Fibroblast of upper back skin (primary cell): Measurements from ENCODE around the gene IVD.
"Not testable (repeated sequence)": the region's sequence is repeated elsewhere in the genome, so short reads cannot be mapped to it uniquely, and the experiment has no call there.

Source experiments
- DNase-seq: peaks from one replicate; pipeline ENCODE4 v3.0.0-alpha.2; 2013

IVD gene

DNA sequence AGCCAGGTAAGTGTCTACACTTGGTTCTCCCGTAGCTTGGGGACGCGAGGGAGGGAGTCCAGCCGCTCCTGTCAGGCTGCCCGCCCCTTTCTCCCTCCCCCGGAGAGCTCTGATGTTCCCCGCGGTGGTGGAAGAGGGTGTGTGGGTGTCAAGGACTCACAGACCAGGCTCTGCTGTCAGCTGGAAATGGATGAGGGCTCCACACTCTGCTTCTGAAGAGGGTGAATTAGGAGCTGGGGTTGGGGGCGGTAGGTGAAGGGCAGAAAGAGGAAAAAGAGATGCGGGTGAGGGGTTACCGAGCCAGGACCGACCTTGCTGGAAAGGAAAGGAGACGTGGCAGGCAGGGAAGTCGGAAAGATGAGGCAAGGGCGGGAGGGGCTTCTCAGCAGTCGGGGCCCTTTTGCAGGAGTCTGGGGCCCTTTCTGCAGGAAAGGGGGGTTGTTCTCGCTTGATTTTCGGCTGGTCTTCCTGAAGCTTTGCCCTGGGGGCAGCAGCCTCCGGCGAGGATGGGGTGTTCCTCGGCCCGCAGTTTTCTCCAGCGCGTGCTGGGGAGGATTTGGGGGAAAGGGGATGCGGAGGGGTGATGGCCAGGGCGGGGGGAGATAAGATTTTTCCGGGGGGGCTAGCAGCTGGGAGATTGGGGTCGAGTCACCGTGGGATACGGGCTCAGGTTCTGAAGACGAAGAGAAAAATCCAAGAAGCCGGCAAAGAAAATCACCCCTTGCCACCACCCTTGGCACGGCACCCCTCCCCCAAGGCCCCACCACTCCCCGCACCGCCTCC, 34.6 kb downstream of the IVD start:
- peak; percentile 24 for DNase-seq

DNA sequence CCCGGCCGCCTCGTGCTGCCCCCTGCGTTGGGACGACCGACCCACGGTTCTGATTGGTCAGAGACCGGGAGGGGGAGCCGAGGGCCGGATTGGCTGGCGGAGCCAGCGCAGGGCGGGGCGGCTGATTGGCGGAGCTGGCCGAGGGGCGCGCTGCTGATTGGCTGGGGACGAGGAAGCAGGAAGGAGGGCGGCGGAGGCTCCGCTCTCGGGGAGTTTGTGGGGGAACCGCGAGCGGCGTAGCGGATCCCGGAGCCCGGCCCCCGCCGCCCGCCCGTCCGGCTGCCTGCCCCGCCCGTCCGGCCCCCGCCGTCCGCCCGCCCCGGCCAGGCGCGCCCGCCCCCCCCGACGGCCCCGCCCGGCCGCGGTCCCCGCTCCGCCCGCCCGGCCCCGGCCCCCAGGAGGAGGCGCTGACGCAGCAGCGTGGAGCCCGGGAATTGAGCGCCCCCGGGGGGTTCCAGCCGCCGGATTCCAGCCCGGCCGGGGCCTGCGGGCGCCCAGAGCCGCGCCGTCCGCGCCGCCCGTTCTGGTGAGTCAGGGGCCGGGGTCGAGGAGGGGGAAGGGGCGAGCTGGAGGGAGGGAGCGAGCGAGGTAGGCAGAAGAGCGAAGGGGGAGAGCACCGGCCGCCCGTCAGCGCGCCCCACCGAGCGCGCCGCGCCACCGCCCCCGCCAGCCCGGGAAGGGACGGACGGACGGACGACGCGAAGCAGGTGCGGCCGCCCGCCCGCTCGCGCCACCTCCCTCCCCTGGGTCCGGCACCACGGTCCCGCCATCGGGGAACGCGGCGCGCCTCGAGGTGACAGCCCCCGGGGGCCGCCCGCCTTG, 35.4 kb downstream of the IVD start, which contains the start of gene BAHD1:
Gene BAHD1, plus strand, starts transcription at position 211 of the 822 bp plus-strand sequence. CDS start 17,512 bp downstream, outside the sequence.
- DNase-seq: peak; percentile 95

DNA sequence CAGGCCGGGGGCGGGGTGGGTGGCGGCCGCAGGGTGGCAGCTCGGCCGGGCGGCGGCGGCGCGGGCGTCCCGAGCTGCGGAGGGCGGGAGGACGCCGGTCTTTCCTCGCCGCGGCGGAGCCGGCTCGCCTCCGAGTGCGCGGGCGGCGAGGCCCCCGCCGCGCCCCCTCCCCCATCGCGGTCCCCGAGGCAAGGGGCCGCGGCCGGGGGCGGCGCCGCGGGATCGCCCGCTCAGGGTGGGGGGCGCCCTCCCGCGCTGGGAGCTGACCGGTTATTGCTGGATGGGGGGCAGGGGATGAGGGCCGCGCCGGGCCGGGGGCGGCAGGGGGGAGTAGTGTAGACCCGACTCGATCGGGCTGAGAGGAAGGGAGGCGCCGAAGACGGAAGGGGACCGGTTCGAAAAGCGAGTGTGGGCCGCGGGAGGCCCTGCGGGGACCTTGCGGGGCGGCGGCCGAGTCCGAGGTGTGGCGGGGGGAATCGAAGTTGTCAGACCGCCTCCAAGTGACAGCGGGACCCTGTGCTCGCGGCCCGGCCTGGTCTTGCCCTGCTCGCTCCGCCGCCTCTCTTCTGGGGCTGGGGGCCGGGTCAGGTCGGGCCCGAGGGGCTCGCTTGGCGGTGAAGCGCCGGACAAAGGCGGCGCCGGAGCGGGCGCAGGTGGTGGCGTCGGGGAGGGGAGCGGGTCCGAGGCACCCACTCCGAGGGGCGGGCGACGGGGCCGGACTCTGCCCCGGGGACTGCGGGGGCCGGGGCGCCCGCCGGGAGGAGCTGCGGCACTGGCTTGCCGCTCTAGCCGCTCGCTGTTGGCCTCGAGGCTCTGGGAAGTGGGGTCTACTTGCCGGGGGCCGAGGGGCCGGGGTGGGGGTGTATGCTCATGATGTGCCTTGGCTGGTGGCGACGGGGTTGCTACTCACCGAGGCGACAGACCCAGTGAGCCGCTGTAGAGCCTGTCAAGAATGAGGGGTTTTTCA, 36.3 kb downstream of the IVD start:
- DNase-seq: no peak

DNA sequence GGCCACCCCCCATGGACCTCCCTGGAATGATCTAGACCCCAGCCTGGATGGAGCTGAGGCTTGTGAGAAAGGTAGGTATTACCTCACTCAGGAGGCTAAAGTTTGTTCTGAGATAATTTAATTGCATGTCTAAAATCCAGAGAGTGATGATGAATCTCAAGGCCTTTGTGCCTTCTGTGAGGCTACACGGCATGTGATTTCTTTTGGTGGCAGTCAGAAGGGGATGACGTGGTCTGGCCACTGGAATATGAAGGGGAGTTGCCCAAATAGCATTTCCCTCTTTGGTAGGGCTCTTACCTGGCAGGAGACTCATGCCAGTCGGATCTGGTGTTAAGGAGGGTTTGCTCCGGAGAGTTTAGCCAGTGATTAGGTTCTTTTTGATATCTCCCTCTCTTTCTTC, 37.7 kb downstream of the IVD start:
- no peak for DNase-seq

DNA sequence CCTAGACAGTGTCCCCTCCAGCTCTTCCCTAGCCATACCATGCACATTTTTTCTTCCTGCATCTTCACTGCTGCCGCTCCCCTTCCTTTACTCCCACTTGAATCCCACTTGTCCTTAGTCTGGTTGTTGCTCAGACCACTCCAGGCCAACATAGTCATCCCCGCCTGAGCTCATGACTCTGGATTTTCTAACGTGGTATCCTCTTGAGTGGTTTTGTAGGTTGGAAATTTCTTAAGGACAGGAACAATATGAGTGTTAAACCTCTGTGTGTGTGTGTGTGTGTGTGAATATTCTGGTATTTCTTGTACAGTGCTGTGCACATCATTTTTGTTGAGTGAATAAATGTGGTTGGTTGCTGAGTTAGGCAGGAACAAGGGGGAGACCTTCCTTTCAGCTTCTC, 38.3 kb downstream of the IVD start:
- no peak for DNase-seq

DNA sequence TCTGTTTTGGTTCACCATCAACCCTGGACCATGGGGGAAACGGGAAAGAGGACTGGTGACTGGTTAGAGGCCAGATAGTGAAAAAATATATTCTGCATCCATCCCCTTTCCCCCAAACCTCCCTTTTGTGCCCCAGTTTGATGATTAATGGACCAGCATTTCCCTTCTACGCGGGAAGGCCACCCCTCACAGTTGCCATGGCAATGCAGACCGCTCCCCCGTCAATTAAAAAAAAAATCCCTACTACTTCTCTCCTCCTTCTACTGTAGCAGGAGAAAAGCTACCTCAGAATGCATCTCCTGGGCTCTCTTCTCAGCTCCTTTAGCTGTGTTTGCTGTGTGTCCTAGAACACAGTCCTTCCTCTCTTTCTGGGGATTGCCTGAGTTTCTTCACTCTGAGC, 39.1 kb downstream of the IVD start:
- no peak for DNase-seq

DNA sequence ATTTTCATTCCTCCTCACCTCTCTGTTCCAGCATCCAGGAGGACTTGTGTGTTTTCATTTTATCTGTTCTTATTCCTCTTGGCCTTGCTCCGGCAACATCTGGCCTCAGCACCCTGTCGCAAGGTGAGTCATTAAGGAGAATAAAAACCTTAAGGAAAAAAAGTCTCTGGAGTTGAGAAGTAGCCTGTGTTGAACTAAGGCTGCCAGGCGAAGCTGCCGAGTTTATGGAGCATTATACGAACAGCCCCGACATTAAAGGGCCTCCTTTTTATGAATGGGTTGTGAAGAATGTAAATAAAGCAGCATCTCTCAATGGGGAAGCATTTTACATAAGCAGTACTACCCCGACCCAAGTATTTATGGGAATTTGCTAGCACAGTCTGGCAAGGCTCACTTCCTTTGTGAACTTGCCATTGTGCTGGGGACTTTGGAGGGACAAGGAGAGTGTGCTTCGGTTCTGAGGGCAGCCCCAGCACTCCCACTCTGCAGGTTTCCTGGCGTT, 39.9 kb downstream of the IVD start:
- DNase-seq: peak; percentile 69

DNA sequence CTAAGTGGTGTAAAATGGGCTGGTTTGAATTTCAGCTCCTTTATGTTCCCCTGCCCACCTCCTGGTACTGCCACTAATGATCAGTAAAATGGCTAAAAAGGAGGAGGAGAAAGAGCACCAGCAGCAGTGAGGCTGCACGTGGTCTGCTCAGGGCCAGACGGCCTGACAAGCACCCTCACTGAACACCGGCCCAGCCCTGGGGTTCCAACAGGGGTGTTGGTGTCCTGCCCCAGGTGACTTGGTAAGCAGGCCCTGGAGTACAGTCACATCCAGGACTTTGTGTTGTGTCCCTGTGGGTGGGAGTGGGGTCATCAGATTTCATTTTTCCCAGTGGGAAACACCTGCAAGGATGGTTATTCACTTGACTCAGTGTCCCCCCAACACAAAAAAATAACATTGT, 40.5 kb downstream of the IVD start:
- no peak for DNase-seq

DNA sequence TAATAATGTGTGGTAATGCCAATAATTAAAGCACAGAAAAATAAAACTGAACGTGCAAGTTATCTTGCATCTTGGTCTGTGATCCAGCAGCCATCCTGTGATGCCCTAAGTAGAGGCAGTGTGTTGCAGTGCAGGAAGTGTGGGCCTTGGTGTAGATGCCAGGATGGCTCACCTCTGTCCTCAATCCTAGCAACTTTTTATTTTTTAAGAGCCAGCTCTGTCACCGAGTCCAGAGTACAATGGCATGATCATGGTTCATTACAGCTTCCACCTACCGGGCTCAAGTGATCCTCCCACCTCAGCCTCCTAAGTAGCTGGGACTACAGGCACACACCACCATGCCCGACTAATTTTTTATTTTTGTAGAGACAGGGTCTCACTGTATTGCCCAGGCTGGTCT, 42.8 kb downstream of the IVD start:
- no peak for DNase-seq

DNA sequence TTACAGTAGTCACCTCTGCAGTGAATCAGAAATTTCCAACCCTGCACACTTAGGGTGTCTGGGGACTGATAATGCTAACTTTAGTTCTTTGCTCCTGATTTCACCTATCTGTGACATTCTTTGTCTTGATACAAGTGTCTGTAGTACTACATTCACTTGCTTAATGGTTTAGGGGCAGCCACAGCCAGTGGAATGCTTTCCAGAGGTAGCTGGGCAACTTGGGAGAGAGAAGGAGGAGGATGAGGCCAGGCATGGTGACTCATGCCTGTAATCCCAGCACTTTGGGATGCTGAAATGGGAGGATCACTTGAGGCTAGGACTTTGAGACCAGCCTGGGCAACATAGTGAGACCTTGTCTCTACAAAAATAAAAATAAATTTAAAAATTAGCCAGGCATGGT, 43.7 kb downstream of the IVD start:
- peak; percentile 37 for DNase-seq

DNA sequence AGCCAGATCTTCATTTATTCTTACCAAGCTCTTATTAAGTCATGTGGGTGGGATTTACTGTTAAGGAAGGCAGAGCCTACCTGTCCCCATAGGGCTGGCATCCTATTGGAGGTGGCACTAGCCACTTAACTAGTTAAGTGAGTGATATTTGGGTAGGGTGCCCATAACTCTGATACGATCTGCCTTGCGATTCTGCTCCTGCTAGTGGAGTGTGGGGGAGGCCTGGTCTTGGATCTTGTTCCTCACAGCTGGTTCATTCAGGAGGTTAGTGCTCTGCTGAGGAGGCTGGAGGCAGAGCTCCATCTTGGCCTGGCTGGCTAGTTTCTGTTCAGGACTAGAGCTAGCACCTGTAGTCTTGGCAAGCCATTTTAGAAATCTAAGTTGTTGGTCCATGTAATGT, 44.5 kb downstream of the IVD start:
- DNase-seq: no peak

DNA sequence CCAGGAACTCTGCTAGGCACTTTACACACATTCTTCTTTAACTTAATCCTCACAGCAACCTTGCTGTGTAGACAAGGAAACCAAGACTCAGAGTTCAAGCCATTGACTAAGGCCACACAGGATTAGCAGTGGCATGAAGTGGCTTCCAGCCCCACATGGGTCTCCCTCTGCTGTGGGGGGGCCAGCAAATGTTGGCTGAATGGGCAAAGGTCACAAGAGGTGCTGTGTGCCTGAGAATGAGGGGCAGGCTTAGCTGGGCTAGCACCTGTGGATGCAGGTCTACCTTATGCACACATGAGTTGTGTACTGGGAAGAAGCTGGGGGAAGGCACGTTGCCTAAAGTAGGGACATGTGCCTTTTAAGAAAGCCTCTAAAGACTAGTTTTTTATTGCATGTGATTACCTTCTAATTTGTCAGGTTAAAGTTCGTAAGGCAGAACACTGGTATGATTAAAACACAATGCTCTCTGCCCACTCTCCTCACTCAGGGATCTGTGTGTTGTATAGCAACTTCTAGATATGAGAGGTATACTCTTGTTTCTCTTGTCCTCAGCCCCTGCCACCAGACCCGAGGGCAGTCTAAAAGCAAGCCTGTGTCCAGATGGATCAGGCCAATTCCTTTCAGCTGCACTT, 46.0 kb downstream of the IVD start:
- DNase-seq: no peak

DNA sequence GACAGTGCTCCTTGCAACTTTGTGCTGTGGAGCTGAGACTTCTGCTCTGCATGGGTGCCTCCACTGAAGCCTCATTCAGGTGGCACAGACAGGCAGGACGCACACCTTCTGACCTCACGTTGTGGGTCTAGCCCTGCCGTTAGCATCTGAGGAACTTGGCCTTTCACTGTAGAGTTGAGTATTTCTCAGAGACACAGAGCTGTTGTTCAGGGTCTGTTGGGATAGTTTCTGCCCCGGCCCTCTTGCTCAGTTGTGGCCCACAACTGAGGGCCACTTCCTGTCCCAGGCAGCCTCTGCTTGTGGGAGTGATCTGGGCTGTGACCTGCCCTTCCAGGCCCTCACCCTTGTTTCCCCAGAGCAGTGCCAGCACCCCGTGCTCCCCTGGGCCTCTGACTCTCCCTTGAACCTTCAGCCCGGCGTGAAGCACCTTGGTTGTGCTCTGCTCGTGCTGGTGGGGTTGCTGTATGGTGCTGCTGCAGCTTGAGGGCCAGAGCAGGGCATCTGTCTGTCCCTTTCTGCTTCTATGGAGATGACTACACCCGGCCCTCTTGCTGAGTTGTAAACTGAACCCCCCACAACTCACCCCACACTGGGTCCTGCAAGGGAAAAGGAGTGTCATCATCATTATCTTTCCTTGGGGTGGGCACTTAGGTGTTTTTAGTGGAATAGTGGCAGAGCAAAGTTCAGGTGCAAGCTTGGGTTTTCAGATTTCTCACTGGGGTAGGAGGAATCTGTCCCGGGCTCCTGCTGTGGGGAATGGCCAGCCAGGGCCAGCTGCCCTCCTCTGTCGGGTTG, 46.9 kb downstream of the IVD start:
- DNase-seq: no peak

DNA sequence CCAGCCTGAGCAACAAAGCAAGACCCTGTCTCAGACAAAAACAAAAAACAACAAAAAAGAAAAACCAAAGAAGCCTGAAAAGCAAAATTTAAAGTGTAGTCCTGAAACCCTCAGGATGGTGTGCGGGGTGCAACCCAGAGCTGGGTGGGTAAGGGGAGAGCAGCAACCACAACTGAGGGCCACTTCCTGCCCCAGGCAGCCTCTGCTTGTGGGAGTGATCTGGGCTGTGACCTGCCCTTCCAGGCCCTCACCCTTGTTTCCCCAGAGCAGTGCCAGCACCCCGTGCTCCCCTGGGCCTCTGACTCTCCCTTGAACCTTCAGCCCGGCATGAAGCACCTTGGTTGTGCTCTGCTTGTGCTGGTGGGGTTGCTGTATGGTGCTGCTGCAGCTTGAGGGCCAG, 48.3 kb downstream of the IVD start:
- not testable (repeated sequence) for DNase-seq

DNA sequence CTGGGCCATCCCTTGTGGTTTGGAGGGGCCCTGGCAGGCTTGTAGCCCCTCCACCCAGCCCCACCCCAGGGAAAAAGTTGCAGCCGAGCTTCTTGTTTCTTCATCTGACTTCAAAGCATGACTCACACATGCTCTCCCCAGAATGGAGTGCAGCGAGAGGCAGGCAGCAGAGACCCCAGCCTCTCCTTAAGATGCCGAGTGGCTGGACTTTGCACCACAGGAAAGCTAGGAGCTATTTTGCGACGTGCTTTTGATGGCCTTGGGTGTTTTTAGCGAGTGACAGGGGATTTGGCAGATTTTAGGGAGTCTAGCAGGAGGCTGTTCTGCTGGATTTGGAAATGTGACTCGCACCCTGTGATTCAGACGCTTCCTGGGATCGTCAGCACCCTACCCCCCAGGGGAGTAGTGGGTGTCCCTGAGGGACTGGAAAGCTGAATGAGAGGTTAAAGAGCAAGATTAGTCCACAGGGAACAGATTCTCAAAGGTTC, 49.4 kb downstream of the IVD start:
- peak; percentile 48 for DNase-seq

DNA sequence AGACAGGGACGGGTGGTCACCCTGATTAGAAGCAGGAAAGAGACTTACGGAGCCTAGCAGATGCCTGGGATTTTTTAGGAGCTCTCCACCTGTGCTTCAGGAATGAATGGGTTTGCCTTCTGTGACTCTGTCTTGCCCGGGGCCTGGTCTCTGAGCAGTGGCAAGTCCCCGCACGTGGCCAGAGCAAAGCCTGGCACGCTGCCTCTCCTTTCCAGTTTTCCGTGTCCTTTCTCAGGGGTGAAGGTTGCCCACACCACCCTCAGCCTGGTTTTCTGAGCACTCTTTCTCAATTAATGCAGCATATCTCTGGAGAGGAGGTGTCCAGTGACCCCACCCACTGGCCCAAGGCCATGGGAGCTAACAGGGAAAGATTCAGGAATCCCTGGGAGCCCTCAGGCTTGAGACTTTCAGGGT, 50.7 kb downstream of the IVD start:
- DNase-seq: no peak

DNA sequence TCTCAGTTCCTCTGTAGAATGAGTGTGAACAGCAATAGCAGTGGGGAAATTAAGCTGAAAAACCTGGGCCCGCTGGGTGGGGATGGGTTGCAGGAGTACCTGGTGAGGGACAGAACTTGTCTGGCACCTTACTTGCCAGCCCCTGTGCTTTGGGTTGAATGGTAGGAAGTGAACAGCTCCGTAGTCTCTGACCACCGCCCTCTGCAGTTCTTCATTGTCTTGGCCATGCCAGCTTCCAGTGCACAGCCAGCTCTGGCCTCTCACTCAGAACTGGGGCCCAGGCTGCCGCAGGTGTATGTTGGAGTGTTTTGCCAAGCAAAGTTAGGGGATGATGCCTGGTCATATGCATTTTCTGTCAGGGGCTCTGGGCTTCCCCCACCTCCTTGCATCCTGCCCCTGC, 51.1 kb downstream of the IVD start:
- no peak for DNase-seq

DNA sequence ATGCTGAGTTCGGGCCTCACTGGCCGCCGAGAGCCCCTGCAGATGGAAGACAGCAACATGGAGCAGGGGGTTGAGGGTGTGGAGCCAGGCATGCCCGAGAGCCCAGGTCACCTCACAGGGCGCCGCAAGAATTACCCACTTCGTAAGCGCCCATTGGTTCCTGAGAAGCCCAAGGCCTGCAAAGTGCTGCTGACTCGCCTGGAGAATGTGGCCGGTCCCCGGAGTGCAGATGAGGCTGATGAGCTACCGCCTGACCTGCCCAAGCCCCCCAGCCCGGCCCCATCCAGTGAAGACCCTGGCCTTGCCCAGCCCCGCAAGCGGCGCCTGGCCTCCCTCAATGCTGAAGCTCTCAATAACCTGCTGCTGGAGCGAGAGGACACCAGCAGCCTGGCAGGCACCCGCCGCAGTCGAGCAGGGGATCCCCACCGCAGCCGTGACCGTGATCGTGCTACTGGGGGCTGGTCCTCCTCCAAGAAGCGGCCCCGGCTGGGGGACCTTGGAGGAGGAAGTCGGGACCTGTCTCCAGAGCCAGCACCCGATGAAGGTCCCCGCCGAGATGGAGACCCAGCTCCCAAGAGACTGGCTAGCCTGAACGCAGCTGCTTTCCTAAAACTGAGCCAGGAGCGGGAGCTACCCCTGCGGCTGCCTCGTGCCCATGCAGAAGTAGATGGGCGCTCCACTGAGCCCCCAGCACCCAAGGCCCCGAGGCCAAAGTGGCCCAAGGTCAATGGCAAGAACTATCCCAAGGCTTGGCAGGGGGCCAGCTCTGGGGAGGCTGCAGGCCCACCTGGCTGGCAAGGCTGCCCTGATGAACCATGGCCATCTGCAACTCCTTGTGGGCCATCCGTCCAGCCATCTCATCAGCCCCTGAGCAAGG, 53.1 kb downstream of the IVD start:
- no peak for DNase-seq

DNA sequence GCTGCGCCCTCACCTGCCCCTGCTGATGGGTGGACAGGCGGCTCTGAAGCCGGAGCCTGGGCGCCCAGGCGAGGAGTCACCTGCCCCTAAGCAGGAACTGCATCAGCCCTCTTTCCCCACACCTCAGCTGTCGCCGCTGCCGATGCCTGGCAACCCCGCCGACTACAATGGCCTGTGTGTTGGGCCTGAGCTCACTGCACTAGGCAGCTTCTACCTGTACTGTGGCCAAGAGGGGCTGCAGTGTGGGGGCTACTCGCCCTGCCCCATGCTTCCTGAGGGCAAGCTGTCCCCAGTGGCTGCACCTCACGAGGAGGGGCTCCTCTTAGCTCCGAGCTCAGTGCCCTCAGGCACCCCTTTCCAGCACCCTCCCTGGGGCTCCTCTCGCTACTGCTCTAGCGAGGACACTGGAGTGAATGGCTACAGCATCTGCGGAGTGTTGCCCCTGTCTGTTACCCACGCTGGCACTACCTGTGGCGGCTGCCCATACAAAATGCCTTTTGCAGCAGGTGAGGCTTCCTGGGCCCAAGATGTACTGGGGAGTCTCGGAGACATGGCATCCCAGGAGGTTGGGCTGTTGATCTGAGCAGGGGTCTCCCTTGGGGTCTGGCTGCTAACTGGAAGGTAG, 53.9 kb downstream of the IVD start:
- DNase-seq: no peak

DNA sequence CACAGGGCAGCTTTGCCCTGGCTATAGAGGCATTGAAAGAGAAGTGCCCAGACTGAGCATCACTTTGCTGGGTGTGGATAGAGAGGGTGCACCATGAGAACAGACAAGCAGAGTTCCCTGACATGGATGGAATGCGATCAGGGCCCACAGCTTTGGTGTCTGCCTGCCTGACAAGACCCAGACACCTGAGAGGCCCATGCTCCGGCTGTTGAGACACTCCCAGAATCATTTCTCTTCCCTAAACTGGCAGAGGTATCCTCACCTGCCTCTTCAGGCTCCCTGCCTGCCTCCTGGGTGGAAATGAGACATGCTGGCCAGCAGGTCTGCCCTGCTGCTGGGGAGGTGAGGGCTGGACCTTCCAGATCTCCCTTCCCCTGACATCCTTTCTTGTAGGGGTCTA, 54.8 kb downstream of the IVD start:
- DNase-seq: no peak
